Gastrocnemius medialis (tissue), 4 donors: ENCODE measurements around the gene CCR5. TPM values are rescaled to one million over a fixed set of nuclear protein-coding genes. Genes with fewer than 3 reads are reported as not detected.
"Not testable (repeated sequence)": the region's sequence is repeated elsewhere in the genome, so short reads cannot be mapped to it uniquely, and the experiment has no call there.

Source experiments
- ATAC-seq, 2 donors: fragments of 150-250 bp; one replicate each; pipeline ENCODE4 v1.9.1; 2016
- DNase-seq, 2 donors: peaks; one replicate each; pipeline ENCODE4 v3.0.0-alpha.2; 2019
- H3K27ac ChIP-seq, 4 donors: fragments of 200-600 bp; sonication (generic); 1 replicate in 1 of 4; 2 replicates in 3 of 4; pipeline ENCODE4 v1.5.1; 2016 to 2018; ENCODE audit warnings: mild to moderate bottlenecking in 2 of 4, moderate library complexity in 1 of 4
- H3K27me3 ChIP-seq, 3 donors: fragments of 200-600 bp; sonication (generic) in 2 of 3; 1 replicate in 1 of 3; 2 replicates in 2 of 3; pipeline versions ENCODE4 v1.5.1 to v1.6.0; 2016 to 2019; ENCODE audit warnings: mild to moderate bottlenecking in 1 of 3, moderate library complexity in 1 of 3
- H3K36me3 ChIP-seq, 2 donors: fragments of 200-600 bp; sonication (generic) in 1 of 2; one replicate each; pipeline ENCODE4 v1.5.1; 2017 to 2018
- H3K4me1 ChIP-seq, 2 donors: fragments of 200-600 bp; sonication (generic) in 1 of 2; one replicate each; pipeline ENCODE4 v1.5.1; 2016 to 2017; ENCODE audit warnings: mild to moderate bottlenecking in 2 of 2
- H3K4me3 ChIP-seq, 4 donors: fragments of 200-600 bp; sonication (generic) in 3 of 4; 1 replicate in 1 of 4; 2 replicates in 3 of 4; pipeline ENCODE4 v1.5.1; 2016 to 2019; ENCODE audit warnings: mild to moderate bottlenecking in 2 of 4
- H3K9me3 ChIP-seq, 3 donors: fragments of 200-600 bp; sonication (generic) in 2 of 3; 1 replicate in 1 of 3; 2 replicates in 2 of 3; pipeline ENCODE4 v1.5.1; 2016 to 2019
- CTCF ChIP-seq, 5 experiments: fragments of 450-650 bp in 3 of 5; fragments of 200-600 bp in 2 of 5; sonication (generic) in 2 of 5; IDR thresholded peaks in 4 of 5; conservative IDR thresholded peaks in 1 of 5; 1 replicate in 4 of 5; 2 replicates in 1 of 5; pipeline ENCODE4 v1.5.1; 2016 to 2019; ENCODE audit warnings: antibody characterized with exemption in 5 of 5, mild to moderate bottlenecking in 3 of 5, moderate library complexity in 3 of 5
- POLR2A ChIP-seq, 2 donors: fragments of 450-650 bp; IDR thresholded peaks; one replicate each; pipeline ENCODE4 v1.6.1; 2017; ENCODE audit warnings: antibody characterized with exemption in 2 of 2, mild to moderate bottlenecking in 2 of 2, moderate library complexity in 2 of 2
- in situ Hi-C, 4 donors: fragments of 200-750 bp; cut with MboI; loops; one replicate each; pipeline versions ENCODE4 v1.15.0 to v1.8.0; 2017; ENCODE audit warnings: low sequenced_read_pairs in 4 of 4
- intact Hi-C: fragments of 100-400 bp; cut with DNase I; formaldehyde crosslinking; loops from one replicate; pipeline ENCODE4 v1.15.1; 2023; ENCODE audit warnings: low total_unique reads
- total RNA-seq, 4 donors: library from RNA; depleted of rRNA; stranded (reverse); fragments of >200 nt; gene quantifications; one replicate each; pipeline versions ENCODE4 v1.1.0 to v1.2.3, GENCODE V29; 2016

CCR5 gene
- total RNA-seq, 4 donors from 2014 or later = 0.07 to 0.20 (median 0.10) TPM; not detected in 1

DNA sequence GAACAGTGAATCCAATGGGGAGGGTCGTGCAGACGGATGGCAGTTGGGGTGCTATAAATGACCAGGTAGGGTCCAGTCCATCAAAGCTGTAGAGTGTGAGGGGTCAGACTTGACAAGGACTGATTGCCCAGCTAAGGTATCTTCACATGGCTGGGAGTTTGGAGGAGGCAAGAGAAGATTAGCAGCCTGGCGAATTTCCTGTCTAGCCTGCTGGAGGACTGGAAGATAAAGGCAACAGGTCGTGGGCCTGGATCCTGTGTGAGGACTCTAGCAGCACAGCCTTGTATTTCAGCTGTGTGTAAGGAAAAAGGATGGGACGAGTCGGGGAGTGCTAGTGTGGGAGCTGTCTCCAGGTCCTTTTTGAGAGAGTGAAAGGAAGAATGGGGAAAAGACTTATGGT, 18.6 kb downstream of the CCR5 start:
- Histone ChIP-seq H3K9me3 (no peaks in the 10 kb centered on the region), H3K4me1 (no peaks in the 10 kb centered on the region), H3K27me3 (no peaks in the 10 kb centered on the region), H3K36me3 (no peaks in the 10 kb centered on the region), H3K4me3 (no peak overlapping the region), H3K27ac (no peak overlapping the region)
- intact Hi-C loops (no loop called here), in situ Hi-C loops (no loop called here)
- TF ChIP-seq CTCF (IDR thresholded peaks at IDR 0.05 in 4 of 5, conservative IDR thresholded peaks at IDR 0.05 in 1 of 5) = no peak
- no peak for TF ChIP-seq POLR2A (IDR thresholded peaks at IDR 0.05)
- DNase-seq (no peak), ATAC-seq (no peak)

GRCh38 chr3:46391526-46391925, 20.8 kb downstream of the CCR5 start:
- H3K4me1 ChIP-seq, H3K36me3 ChIP-seq, H3K9me3 ChIP-seq, intact Hi-C loops, H3K27me3 ChIP-seq, H3K27ac ChIP-seq, in situ Hi-C loops, H3K4me3 ChIP-seq, ATAC-seq, DNase-seq: not testable (repeated sequence)

DNA sequence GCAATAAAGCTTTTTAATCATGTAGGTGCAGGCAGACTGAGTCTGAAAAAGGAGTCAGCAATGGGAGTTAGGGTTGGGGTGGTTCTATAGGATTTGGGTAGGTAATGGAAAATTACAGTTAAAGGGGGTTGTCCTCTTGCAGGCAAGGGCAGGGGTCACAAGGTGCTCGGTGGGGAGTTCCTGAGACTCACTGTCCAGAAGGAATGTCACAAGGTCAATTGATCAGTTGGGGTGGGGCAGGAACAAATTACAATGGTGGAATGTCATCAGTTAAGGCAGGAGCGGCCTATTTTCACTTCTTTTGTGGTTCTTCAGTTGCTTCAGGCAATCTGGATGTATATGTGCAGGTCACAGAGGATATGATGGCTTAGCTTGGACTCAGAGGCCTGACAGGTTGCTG, 22.3 kb downstream of the CCR5 start:
- TF ChIP-seq CTCF (IDR thresholded peaks at IDR 0.05 in 4 of 5, conservative IDR thresholded peaks at IDR 0.05 in 1 of 5) = no peak
- TF ChIP-seq POLR2A (IDR thresholded peaks at IDR 0.05) = no peak
- intact Hi-C loops (no loop called here), in situ Hi-C loops (no loop called here)
- no peaks in the 10 kb centered on the region for H3K27me3 ChIP-seq
- ATAC-seq = no peak
- H3K4me3 ChIP-seq = no peak overlapping the region
- H3K36me3 ChIP-seq = no peaks in the 10 kb centered on the region
- H3K27ac ChIP-seq = no peak overlapping the region
- no peaks in the 10 kb centered on the region for H3K9me3 ChIP-seq
- peaks cover 9% of the 10 kb centered on the region in 2 donors for H3K4me1 ChIP-seq
- no peak for DNase-seq

GRCh38 chr3:46393554-46394434, 23.0 kb downstream of the CCR5 start:
- intact Hi-C loops (no loop called here), in situ Hi-C loops (no loop called here)
- Histone ChIP-seq H3K27ac (no peak overlapping the region), H3K4me1 (peaks cover 9% of the 10 kb centered on the region in 2 donors), H3K36me3 (no peaks in the 10 kb centered on the region), H3K9me3 (no peaks in the 10 kb centered on the region), H3K4me3 (no peak overlapping the region), H3K27me3 (no peaks in the 10 kb centered on the region)
- TF ChIP-seq POLR2A (IDR thresholded peaks at IDR 0.05) (no peak), CTCF (IDR thresholded peaks at IDR 0.05 in 4 of 5, conservative IDR thresholded peaks at IDR 0.05 in 1 of 5) (no peak)
- DNase-seq (no peak), ATAC-seq (peak; percentile 73 to 88)

- Histone ChIP-seq H3K4me3 (no peak overlapping the region), H3K27me3 (no peaks in the 10 kb centered on the region), H3K27ac (no peak overlapping the region), H3K4me1 (peaks cover 9% of the 10 kb centered on the region in 2 donors), H3K9me3 (no peaks in the 10 kb centered on the region), H3K36me3 (no peaks in the 10 kb centered on the region)
- intact Hi-C loops = no loop called here
- in situ Hi-C loops = no loop called here
- DNase-seq (no peak), ATAC-seq (no peak)
- no peak for TF ChIP-seq CTCF (IDR thresholded peaks at IDR 0.05 in 4 of 5, conservative IDR thresholded peaks at IDR 0.05 in 1 of 5)
- TF ChIP-seq POLR2A (IDR thresholded peaks at IDR 0.05) = no peak
Measured at GRCh38 chr3:46395210-46395661, 24.5 kb downstream of the CCR5 start.
